ENCODE data around the gene IQGAP3. TPM values are rescaled to one million over a fixed set of nuclear protein-coding genes. Genes with fewer than 3 reads are reported as not detected.
A peak's percentile ranks its signal among the peaks of the same experiment; 100 is the strongest.

The IQGAP3 gene
- polyA plus RNA-seq, 3 donors, result 0.03 to 0.24 TPM; not detected in 1

- Histone ChIP-seq H3K27ac (ENCODE audit: low read depth in 1 of 2, low read length in 2 of 2) (no peak overlapping the region), H2AFZ (ENCODE audit: insufficient read depth, low read depth, low read length, poor library complexity, severe bottlenecking) (no peak overlapping the region), H3K4me2 (replicated peaks; ENCODE audit: extremely low read depth, low read length, poor library complexity, severe bottlenecking) (no peak overlapping the region), H3K79me2 (ENCODE audit: insufficient read depth, low read length) (no peaks in the 10 kb centered on the region), H3K4me3 (replicated peaks in 1 of 3; ENCODE audit: low read depth in 2 of 3, low read length in 3 of 3) (no peak overlapping the region), H3K4me1 (ENCODE audit: control insufficient read depth in 1 of 2, insufficient read depth in 2 of 2, low read length in 2 of 2) (no peaks in the 10 kb centered on the region), H3K27me3 (ENCODE audit: control insufficient read depth in 2 of 2, insufficient read depth in 2 of 2, low read length in 2 of 2) (no peaks in the 10 kb centered on the region), H3K36me3 (replicated peaks in 1 of 2; ENCODE audit: control insufficient read depth in 1 of 2, insufficient read depth in 2 of 2, low read length in 2 of 2) (peaks cover 35 to 88% of the 10 kb centered on the region in 2 donors), H3K9me3 (replicated peaks in 1 of 2; ENCODE audit: control insufficient read depth in 1 of 2, insufficient read depth in 1 of 2, low read length in 2 of 2) (no peaks in the 10 kb centered on the region), H4K20me1 (ENCODE audit: insufficient read depth, low read length) (no peaks in the 10 kb centered on the region), H3K9ac (ENCODE audit: insufficient read depth, low read length, poor library complexity, severe bottlenecking) (no peak overlapping the region)
- H3K27me3 Mint-ChIP-seq (ENCODE audit: low read depth in 3 of 3), result peaks cover 0 to 4% (median 0%) of the 10 kb centered on the region in 3 donors
- no peaks in the 10 kb centered on the region for H3K9me3 Mint-ChIP-seq
- DNase-seq, result no peak
- peak overlapping the region in 2 of 7 donors; percentile 30 to 71 for H3K27ac Mint-ChIP-seq
- peaks cover 17% of the 10 kb centered on the region for H3K4me1 Mint-ChIP-seq
- intact Hi-C loops (cut with micrococcal nuclease), result loop anchor here in 1 of 2 donors (5.0 kb wide), 1 partner anchor 39 kb away; no protein-coding TSS in a partner anchor
- TF ChIP-seq CTCF (IDR thresholded peaks at IDR 0.05), result no peak
- H3K4me3 Mint-ChIP-seq, result no peak overlapping the region
- peaks cover 74 to 82% of the 10 kb centered on the region in 2 donors for H3K36me3 Mint-ChIP-seq
- WGBS (ENCODE audit: insufficient coverage), result 0% methylated on average over 1 of the region's 1 CpG
These were observed 29.3 kb downstream of the IQGAP3 start for GRCh38 chr1:156543066-156543465.

- intact Hi-C loops (cut with micrococcal nuclease), result loop anchor here in 1 of 2 donors (5.0 kb wide), 1 partner anchor 41 kb away; no protein-coding TSS in a partner anchor
- H3K4me1 Mint-ChIP-seq, result peaks cover 17% of the 10 kb centered on the region
- peaks cover 70 to 77% of the 10 kb centered on the region in 2 donors for H3K36me3 Mint-ChIP-seq
- no peak overlapping the region for H3K4me3 Mint-ChIP-seq
- DNase-seq, result peak in 2 of 3 donors; percentile 20 to 51
- H3K27me3 Mint-ChIP-seq (ENCODE audit: low read depth in 3 of 3), result peaks cover 0 to 4% (median 0%) of the 10 kb centered on the region in 3 donors
- no peak for TF ChIP-seq CTCF (IDR thresholded peaks at IDR 0.05)
- 100% methylated on average over 2 of the region's 2 CpGs for WGBS (ENCODE audit: insufficient coverage)
- Histone ChIP-seq H3K9ac (ENCODE audit: insufficient read depth, low read length, poor library complexity, severe bottlenecking) (no peak overlapping the region), H3K9me3 (replicated peaks in 1 of 2; ENCODE audit: control insufficient read depth in 1 of 2, insufficient read depth in 1 of 2, low read length in 2 of 2) (no peaks in the 10 kb centered on the region), H3K36me3 (replicated peaks in 1 of 2; ENCODE audit: control insufficient read depth in 1 of 2, insufficient read depth in 2 of 2, low read length in 2 of 2) (peaks cover 32 to 85% of the 10 kb centered on the region in 2 donors), H3K79me2 (ENCODE audit: insufficient read depth, low read length) (no peaks in the 10 kb centered on the region), H4K20me1 (ENCODE audit: insufficient read depth, low read length) (no peaks in the 10 kb centered on the region), H3K27ac (ENCODE audit: low read depth in 1 of 2, low read length in 2 of 2) (peak overlapping the region in 1 of 2 donors; percentile 15), H3K4me2 (replicated peaks; ENCODE audit: extremely low read depth, low read length, poor library complexity, severe bottlenecking) (no peak overlapping the region), H3K4me1 (ENCODE audit: control insufficient read depth in 1 of 2, insufficient read depth in 2 of 2, low read length in 2 of 2) (no peaks in the 10 kb centered on the region), H3K4me3 (replicated peaks in 1 of 3; ENCODE audit: low read depth in 2 of 3, low read length in 3 of 3) (no peak overlapping the region), H3K27me3 (ENCODE audit: control insufficient read depth in 2 of 2, insufficient read depth in 2 of 2, low read length in 2 of 2) (no peaks in the 10 kb centered on the region), H2AFZ (ENCODE audit: insufficient read depth, low read depth, low read length, poor library complexity, severe bottlenecking) (no peak overlapping the region)
- no peaks in the 10 kb centered on the region for H3K9me3 Mint-ChIP-seq
- peak overlapping the region in 3 of 7 donors; percentile 25 to 41 (median 38) for H3K27ac Mint-ChIP-seq
These were observed 31.4 kb downstream of the IQGAP3 start for GRCh38 chr1:156540955-156541354.
